D721Med (cell line): ENCODE measurements around the gene RAD51AP1.

ENCODE experiments used
- DNase-seq: peaks from one replicate; pipeline ENCODE4 v3.0.0; 2011; ENCODE audit warnings: low spot score; ENCODE audit not compliant: insufficient read length
- FAIRE-seq: peaks from 2 replicates; lab custom pipeline; 2011; peaks lifted over from hg19 to GRCh38; lab: Jason Lieb, UNC
- CTCF ChIP-seq: IDR thresholded peaks from 2 replicates; pipeline ENCODE4 v1.5.1; 2012; ENCODE audit warnings: mild to moderate bottlenecking, control low read depth; ENCODE audit not compliant: insufficient read depth; ENCODE audit errors: missing control alignments

RAD51AP1 gene

GRCh38 chr12:4552191-4552590, 13.5 kb downstream of the RAD51AP1 start:
- DNase-seq, result no peak
- peak; percentile 70 for FAIRE-seq
- no peak for TF ChIP-seq CTCF

- no peak for TF ChIP-seq CTCF
- DNase-seq (no peak), FAIRE-seq (no peak)
Observed at GRCh38 chr12:4553943-4554342, 15.3 kb downstream of the RAD51AP1 start.

GRCh38 chr12:4555804-4556203, 17.1 kb downstream of the RAD51AP1 start:
- FAIRE-seq (no peak), DNase-seq (no peak)
- no peak for TF ChIP-seq CTCF

- DNase-seq (no peak), FAIRE-seq (no peak)
- TF ChIP-seq CTCF, result no peak
Observed at GRCh38 chr12:4556735-4557530, 18.2 kb downstream of the RAD51AP1 start.

GRCh38 chr12:4557586-4557985, 18.9 kb downstream of the RAD51AP1 start:
- no peak for TF ChIP-seq CTCF
- DNase-seq (no peak), FAIRE-seq (no peak)

GRCh38 chr12:4558171-4558570, 19.5 kb downstream of the RAD51AP1 start:
- FAIRE-seq (no peak), DNase-seq (no peak)
- TF ChIP-seq CTCF, result no peak

- DNase-seq (no peak), FAIRE-seq (no peak)
Observed at GRCh38 chr12:4562034-4562657, 23.5 kb downstream of the RAD51AP1 start, which contains the start of gene DYRK4. DYRK4 (plus strand) TSS chr12:4562208; CDS start chr12:4562246, 38 bp downstream.

More at GRCh38 chr12:4562034-4562657, 23.5 kb downstream of the RAD51AP1 start, which contains the start of gene DYRK4:
- no peak for TF ChIP-seq CTCF
